AG09309 (cell line): ENCODE data around the gene HPS1.

ENCODE experiments used
- DNase-seq: peaks from one replicate; pipeline ENCODE4 v3.0.0-alpha.2; 2010; ENCODE audit warnings: low read depth
- H3K4me3 ChIP-seq: 2 replicates; pipeline ENCODE4 v1.5.1; 2011; ENCODE audit warnings: mild to moderate bottlenecking, low read depth, low read length, moderate library complexity; ENCODE audit not compliant: control insufficient read depth
- CTCF ChIP-seq: IDR thresholded peaks from 2 replicates; pipeline ENCODE4 v1.5.1; 2011; ENCODE audit warnings: mild to moderate bottlenecking, low read depth, low read length, inconsistent platforms; ENCODE audit not compliant: insufficient read depth, control insufficient read depth; ENCODE audit errors: missing control alignments

The HPS1 gene

DNA sequence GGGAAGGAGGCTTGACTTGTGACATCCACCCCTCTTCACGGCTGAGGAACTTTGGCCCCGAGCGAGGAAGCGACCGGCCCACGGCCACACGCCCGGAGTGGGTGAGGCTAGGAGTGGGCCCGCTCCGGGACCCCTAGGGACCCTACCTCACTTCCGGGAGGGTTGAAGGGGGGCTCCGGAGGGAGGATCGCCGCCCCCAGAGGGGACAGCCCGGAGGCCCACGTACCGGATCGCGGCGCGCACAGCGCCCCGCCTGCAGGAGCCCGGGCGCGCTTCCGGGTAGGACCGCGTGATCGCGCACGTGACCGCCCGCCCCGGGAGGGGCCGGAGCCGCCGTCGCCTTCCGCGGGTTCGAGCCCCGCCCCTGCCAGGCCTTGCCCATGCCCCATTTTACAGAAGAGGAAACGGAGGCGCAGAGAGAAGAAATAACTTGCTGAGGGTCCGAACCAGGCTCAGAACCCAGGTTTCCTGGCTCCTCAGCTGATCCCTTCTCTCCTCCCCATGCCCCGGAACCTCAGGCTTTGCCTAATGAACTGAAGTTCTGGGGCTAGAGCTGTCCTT lies at the start of gene HPS1:
TSS of gene HPS1 (minus strand) at position 275 of the 561 bp plus-strand sequence. CDS start 3,695 bp downstream, outside the sequence.
- DNase-seq: no peak
- no peak for TF ChIP-seq CTCF
- H3K4me3 ChIP-seq: peak within 1 kb of the TSS; percentile 86

DNA sequence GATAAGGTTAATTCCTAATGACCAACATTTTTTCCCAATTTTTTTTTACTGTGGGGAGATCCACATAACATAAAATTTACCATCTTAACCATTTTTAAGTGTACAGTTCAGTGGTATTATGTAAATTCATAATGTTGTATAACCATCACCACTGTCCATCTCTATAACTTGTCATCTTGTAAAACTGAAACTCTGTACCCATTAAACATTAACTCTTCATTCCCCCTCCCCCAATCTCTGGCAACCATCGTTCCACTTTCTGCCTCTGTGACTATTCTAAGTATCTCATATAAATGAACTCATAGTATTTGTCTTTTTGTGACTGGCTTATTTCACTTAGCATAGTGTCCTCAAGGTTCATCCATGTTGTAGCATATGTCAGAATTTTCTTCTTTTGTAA lies 46.0 kb upstream of the HPS1 start:
- H3K4me3 ChIP-seq: no peak overlapping the region
- no peak for DNase-seq
- no peak for TF ChIP-seq CTCF

DNA sequence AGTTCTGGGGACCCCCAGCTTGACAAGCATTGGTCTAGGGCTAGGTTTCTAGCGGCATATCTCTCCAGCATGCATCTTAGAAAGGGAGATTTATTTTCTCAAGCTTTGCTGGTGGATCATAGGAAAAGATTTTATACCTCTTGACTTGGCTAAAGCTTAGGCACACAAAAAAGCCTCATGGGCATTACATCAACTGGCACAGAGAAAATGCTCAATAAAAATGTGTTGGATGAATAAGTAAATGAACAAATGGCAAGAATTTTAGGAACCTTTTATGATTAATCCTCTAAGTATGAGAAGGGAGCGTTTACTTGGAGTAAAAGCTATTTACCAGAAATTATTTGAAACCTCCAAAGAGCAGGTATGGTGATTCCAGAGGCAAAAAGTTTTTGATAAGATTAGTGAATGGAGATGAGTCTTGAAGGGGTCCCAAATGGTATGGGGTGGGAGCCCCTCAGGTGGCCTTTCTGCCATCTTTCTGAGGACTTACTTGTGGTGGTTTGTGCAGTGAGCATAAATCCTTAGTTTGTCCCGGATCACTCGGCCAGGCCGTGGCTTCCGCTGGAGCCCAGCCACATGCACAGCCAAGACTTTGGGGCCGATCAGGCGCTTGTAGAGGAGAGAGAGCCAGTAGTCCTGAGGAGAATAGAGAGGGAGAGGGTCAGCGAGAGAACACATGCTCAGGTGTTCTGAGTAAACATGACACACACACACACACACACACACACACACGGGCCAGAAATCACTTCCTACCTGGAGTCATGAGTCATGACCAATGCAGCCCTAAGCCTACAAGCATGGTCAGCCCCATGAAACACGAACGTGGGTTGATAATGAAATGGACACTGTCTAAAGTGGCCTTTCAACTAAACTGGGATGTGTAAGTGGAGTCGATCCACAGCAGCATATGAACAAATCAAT lies 43.1 kb upstream of the HPS1 start:
- no peak overlapping the region for H3K4me3 ChIP-seq
- no peak for TF ChIP-seq CTCF
- no peak for DNase-seq

DNA sequence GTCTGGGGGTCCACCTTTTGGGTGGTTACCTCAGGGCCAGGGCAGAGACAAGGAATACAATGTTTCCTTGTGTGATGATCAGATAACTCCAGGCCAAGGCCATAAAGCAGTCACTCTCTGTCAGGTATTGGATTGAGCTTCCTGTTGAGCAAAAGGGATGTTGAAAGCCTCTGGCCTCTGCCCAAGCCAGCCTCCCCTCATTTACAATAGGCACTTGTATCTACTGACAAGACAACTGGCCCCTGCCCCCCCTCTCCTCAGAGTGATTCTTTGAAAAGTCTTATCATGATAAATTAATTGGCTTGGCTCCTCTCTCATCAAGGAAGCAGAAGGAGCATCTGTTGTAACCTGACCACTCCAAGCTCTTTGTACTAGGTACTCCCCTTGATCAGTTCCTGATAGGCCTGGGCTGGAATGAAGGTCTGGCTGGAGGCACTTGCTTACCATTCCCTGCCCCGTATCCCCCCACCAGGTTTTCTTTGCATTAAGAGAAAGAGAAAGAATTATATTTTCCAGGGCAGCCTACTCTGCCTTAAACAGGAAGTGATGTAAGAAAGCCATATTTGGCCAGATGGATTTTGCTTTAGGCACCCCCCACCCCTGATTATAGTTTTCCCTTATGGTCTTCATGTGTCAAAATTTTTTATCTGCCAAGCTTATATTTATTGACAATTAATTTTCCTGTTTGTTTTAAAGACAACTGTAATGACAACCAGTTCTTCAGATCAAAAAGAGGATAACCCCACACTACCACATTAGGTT lies 42.1 kb upstream of the HPS1 start:
- no peak for TF ChIP-seq CTCF
- no peak for DNase-seq
- no peak overlapping the region for H3K4me3 ChIP-seq

DNA sequence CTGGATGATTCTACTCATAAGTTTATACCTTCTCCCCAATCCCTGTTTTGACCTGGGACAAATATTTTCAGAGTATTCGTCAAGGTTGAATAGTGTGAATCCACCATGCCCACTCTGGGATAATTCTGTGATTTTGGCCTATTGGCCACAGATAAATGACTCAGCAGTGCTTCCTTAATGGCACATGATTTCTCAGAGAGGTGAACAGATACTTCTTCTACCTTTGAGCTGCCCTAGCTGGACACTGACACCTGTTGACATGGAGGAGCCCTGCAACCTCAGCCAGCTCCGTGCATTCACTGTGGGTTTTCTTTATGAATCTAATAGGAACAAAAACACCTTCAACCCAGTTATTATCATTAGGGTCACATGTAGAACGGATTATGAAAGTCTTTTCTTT lies 40.9 kb upstream of the HPS1 start:
- H3K4me3 ChIP-seq: no peak overlapping the region
- no peak for TF ChIP-seq CTCF
- DNase-seq: no peak

GRCh38 chr10:98486421-98486820 lies 39.7 kb upstream of the HPS1 start:
- H3K4me3 ChIP-seq: no peak overlapping the region
- peak; percentile 49 for DNase-seq
- no peak for TF ChIP-seq CTCF
